Esophagus muscularis mucosa (tissue), 3 donors: ENCODE measurements around the gene TENM4.

Experiments
- POLR2AphosphoS5 ChIP-seq, 2 donors: sonication (generic); formaldehyde crosslinking; IDR thresholded peaks; one replicate each; pipeline ENCODE4 v1.6.1; 2017; ENCODE audit warnings: antibody characterized with exemption in 2 of 2
- TF ChIP-seq, protein P1 (sequence below), 3 experiments: fragments of 200-600 bp in 2 of 3; fragments of 450-650 bp in 1 of 3; sonication (generic) in 2 of 3; IDR thresholded peaks; one replicate each; pipeline ENCODE4 v1.5.1; 2017 to 2019; ENCODE audit warnings: antibody characterized with exemption in 3 of 3, mild to moderate bottlenecking in 2 of 3, moderate library complexity in 1 of 3

- TF ChIP-seq, protein P1, sequence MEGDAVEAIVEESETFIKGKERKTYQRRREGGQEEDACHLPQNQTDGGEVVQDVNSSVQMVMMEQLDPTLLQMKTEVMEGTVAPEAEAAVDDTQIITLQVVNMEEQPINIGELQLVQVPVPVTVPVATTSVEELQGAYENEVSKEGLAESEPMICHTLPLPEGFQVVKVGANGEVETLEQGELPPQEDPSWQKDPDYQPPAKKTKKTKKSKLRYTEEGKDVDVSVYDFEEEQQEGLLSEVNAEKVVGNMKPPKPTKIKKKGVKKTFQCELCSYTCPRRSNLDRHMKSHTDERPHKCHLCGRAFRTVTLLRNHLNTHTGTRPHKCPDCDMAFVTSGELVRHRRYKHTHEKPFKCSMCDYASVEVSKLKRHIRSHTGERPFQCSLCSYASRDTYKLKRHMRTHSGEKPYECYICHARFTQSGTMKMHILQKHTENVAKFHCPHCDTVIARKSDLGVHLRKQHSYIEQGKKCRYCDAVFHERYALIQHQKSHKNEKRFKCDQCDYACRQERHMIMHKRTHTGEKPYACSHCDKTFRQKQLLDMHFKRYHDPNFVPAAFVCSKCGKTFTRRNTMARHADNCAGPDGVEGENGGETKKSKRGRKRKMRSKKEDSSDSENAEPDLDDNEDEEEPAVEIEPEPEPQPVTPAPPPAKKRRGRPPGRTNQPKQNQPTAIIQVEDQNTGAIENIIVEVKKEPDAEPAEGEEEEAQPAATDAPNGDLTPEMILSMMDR (IDR thresholded peaks at IDR 0.05), result no peak
- no peak for TF ChIP-seq POLR2AphosphoS5 (IDR thresholded peaks at IDR 0.05)
Observed at GRCh38 chr11:79465160-79465559, 24.3 kb upstream of the TENM4 start.
